Endodermal cell (in vitro differentiated cells): ENCODE results near the gene RAPGEF4. TPM values are rescaled to one million over a fixed set of nuclear protein-coding genes. Genes with fewer than 3 reads are reported as not detected.

Experiments
- DNase-seq: peaks from one replicate; pipeline ENCODE4 v3.0.0-alpha.2; 2017
- H3K27ac ChIP-seq: 2 replicates; pipeline ENCODE4 v1.5.1; 2013; ENCODE audit warnings: mild to moderate bottlenecking, low read depth, low read length, moderate library complexity
- H3K27me3 ChIP-seq: 2 replicates; pipeline ENCODE4 v1.6.1; 2013; ENCODE audit warnings: mild to moderate bottlenecking, low read length, moderate library complexity; ENCODE audit not compliant: insufficient read depth, control insufficient read depth, poor library complexity, severe bottlenecking
- H3K36me3 ChIP-seq: 2 replicates; pipeline ENCODE4 v1.7.0; 2013; ENCODE audit warnings: mild to moderate bottlenecking, low read length, moderate library complexity; ENCODE audit not compliant: control insufficient read depth, insufficient read depth
- H3K4me1 ChIP-seq: one replicate; pipeline ENCODE4 v1.7.0; 2013; ENCODE audit warnings: low read length; ENCODE audit not compliant: control insufficient read depth, insufficient read depth
- H3K4me3 ChIP-seq: 2 replicates; pipeline ENCODE4 v1.5.1; 2013; ENCODE audit warnings: mild to moderate bottlenecking, low read length, moderate library complexity
- H3K9ac ChIP-seq: 2 replicates; pipeline ENCODE4 v1.6.1; 2013; ENCODE audit warnings: mild to moderate bottlenecking, low read length, moderate library complexity; ENCODE audit not compliant: poor library complexity, severe bottlenecking; ENCODE audit errors: extremely low read depth
- H3K9me3 ChIP-seq: 2 replicates; pipeline ENCODE4 v1.6.1; 2013; ENCODE audit warnings: mild to moderate bottlenecking, low read length, moderate library complexity; ENCODE audit not compliant: control insufficient read depth
- H3K27ac Mint-ChIP-seq: 2 replicates; pipeline ENCODE4 v1.8.0; 2020; ENCODE audit warnings: mixed read lengths
- H3K27me3 Mint-ChIP-seq: 2 replicates; pipeline ENCODE4 v1.8.0; 2021; ENCODE audit warnings: mild to moderate bottlenecking, mixed read lengths; ENCODE audit not compliant: insufficient read depth
- H3K36me3 Mint-ChIP-seq: 2 replicates; pipeline ENCODE4 v1.8.0; 2020; ENCODE audit warnings: low read depth, mixed read lengths
- H3K4me1 Mint-ChIP-seq: 2 replicates; pipeline ENCODE4 v1.8.0; 2020; ENCODE audit warnings: mixed read lengths
- H3K4me3 Mint-ChIP-seq: 2 replicates; pipeline ENCODE4 v1.8.0; 2020; ENCODE audit warnings: mild to moderate bottlenecking, moderate library complexity, mixed read lengths
- H3K9me3 Mint-ChIP-seq: 2 replicates; pipeline ENCODE4 v1.8.0; 2020; ENCODE audit warnings: mild to moderate bottlenecking, mixed read lengths
- WGBS, 2 experiments: methylation state at CpG; one replicate each; pipeline versions ENCODE4 v1.1.5 to v1.1.7; 2013; ENCODE audit warnings: missing lambda C conversion rate in 2 of 2, mixed read lengths in 1 of 2; ENCODE audit not compliant: insufficient coverage in 1 of 2, insufficient read length in 1 of 2; 5-methylcytosine and 5-hydroxymethylcytosine counted together
- total RNA-seq, 2 donors: library from RNA; stranded (reverse); fragmentation: NEBNext Ultra II Directional in 1 of 2; extraction: Animal tissue kit (Norgen Biotek cat#: 25700) in 1 of 2; gene quantifications; 2 replicates in 1 of 2; 3 replicates in 1 of 2; pipeline ENCODE4 v1.2.1, GENCODE V29; 2021
- TF ChIP-seq, protein P1 (sequence below): fragments of 200-600 bp; sonication (generic); conservative IDR thresholded peaks from 2 replicates; pipeline ENCODE4 v1.5.0; 2021; ENCODE audit warnings: antibody characterized with exemption, mild to moderate bottlenecking

The RAPGEF4 gene
- total RNA-seq, 2 donors from 2014 or later: 0.77 to 0.88 TPM

DNA sequence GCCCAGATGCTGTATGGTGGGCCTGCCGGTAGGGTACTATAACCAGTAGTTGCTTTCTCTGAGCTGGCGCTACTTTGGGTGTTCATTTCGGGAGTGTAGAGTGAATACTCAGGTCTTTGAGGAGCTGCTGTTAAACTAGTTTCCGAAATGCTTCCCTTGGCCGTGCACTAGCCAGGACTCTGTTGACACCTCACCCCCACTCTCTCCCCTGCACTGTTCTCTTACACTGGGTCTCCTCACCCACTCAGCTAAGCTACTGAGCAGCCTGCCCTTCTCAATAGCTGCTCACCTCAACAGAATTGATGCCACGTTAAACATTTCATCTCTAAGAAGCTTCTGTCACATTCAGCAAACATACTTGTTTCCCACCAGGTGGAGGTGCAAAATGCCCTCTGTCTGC, 86.9 kb downstream of the RAPGEF4 start:
- TF ChIP-seq, protein P1, sequence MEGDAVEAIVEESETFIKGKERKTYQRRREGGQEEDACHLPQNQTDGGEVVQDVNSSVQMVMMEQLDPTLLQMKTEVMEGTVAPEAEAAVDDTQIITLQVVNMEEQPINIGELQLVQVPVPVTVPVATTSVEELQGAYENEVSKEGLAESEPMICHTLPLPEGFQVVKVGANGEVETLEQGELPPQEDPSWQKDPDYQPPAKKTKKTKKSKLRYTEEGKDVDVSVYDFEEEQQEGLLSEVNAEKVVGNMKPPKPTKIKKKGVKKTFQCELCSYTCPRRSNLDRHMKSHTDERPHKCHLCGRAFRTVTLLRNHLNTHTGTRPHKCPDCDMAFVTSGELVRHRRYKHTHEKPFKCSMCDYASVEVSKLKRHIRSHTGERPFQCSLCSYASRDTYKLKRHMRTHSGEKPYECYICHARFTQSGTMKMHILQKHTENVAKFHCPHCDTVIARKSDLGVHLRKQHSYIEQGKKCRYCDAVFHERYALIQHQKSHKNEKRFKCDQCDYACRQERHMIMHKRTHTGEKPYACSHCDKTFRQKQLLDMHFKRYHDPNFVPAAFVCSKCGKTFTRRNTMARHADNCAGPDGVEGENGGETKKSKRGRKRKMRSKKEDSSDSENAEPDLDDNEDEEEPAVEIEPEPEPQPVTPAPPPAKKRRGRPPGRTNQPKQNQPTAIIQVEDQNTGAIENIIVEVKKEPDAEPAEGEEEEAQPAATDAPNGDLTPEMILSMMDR: no peak
- Mint-ChIP-seq H3K27me3 (no peaks in the 10 kb centered on the region), H3K9me3 (no peaks in the 10 kb centered on the region), H3K36me3 (no peaks in the 10 kb centered on the region), H3K4me3 (no peak overlapping the region), H3K4me1 (no peaks in the 10 kb centered on the region), H3K27ac (no peak overlapping the region)
- H3K9ac ChIP-seq: no peak overlapping the region
- H3K4me3 ChIP-seq: no peak overlapping the region
- no peak overlapping the region for H3K27ac ChIP-seq
- H3K36me3 ChIP-seq: no peaks in the 10 kb centered on the region
- no peaks in the 10 kb centered on the region for H3K27me3 ChIP-seq
- no peak for DNase-seq
- no peaks in the 10 kb centered on the region for H3K4me1 ChIP-seq
- WGBS, 2 experiments: 91 to 96% methylated on average over 5 to 6 of the region's 6 CpGs
- H3K9me3 ChIP-seq: no peaks in the 10 kb centered on the region

DNA sequence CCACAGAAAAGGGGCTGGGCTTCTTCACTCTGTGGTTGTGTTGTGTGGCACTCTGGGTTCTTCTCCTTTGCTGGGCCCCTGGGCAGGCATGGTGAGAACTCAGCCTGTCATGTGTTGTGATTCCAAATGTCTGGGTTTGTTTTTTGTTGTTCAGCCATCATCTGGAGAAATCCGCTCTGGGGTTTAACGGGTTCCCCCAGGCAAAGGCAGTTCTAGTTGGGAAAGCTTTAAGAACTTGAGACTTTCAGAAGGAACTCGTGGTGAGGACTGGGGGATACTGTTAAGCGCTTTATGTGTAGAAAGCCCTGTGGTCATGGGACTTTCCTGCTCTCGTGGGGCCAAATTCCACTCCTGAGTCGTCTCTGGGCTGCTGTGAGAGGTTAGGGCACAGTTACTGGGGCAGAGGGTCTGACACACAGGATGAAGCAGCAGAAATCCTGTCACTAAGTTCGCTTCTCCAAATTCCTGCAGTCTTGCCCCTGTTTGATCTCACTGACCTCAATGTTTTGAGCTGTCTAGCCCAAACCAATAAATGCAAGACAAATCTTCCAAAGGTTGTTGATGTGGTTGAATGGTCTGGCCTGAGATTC, 87.7 kb downstream of the RAPGEF4 start:
- H3K36me3 ChIP-seq: no peaks in the 10 kb centered on the region
- no peak overlapping the region for H3K9ac ChIP-seq
- DNase-seq: no peak
- H3K27ac Mint-ChIP-seq: no peak overlapping the region
- H3K4me3 ChIP-seq: no peak overlapping the region
- H3K36me3 Mint-ChIP-seq: no peaks in the 10 kb centered on the region
- WGBS, 2 experiments: 89 to 98% methylated on average over 5 to 7 of the region's 7 CpGs
- H3K9me3 ChIP-seq: no peaks in the 10 kb centered on the region
- TF ChIP-seq, protein P1: no peak
- H3K27me3 Mint-ChIP-seq: no peaks in the 10 kb centered on the region
- H3K27me3 ChIP-seq: no peaks in the 10 kb centered on the region
- H3K9me3 Mint-ChIP-seq: no peaks in the 10 kb centered on the region
- H3K4me1 Mint-ChIP-seq: no peaks in the 10 kb centered on the region
- H3K4me3 Mint-ChIP-seq: no peak overlapping the region
- no peaks in the 10 kb centered on the region for H3K4me1 ChIP-seq
- no peak overlapping the region for H3K27ac ChIP-seq

DNA sequence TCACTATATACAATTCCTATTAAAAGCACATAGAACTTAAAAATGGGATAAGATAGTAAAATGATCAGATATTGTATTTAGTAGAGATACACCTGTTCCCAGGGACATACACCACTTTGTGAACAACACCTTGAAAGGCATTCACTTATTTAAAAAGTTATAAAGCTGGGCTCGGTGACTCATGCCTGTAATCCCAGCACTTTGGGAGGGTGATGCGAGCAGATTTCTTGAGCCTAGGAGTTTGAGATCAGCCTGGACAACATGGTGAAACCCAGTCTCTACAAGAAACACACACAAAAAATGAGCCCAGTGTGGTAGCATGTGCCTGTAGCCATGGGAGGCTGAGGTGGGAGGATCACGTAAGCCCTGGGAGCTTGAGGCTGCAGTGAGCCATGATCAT, 90.9 kb downstream of the RAPGEF4 start:
- H3K36me3 Mint-ChIP-seq: no peaks in the 10 kb centered on the region
- no peaks in the 10 kb centered on the region for H3K27me3 Mint-ChIP-seq
- no peak overlapping the region for H3K4me3 Mint-ChIP-seq
- H3K27ac Mint-ChIP-seq: no peak overlapping the region
- no peaks in the 10 kb centered on the region for H3K9me3 Mint-ChIP-seq
- Histone ChIP-seq H3K36me3 (no peaks in the 10 kb centered on the region), H3K4me3 (no peak overlapping the region), H3K27ac (no peak overlapping the region), H3K9ac (no peak overlapping the region), H3K4me1 (no peaks in the 10 kb centered on the region), H3K27me3 (no peaks in the 10 kb centered on the region), H3K9me3 (no peaks in the 10 kb centered on the region)
- TF ChIP-seq, protein P1: no peak
- no peak for DNase-seq
- H3K4me1 Mint-ChIP-seq: peaks cover 2% of the 10 kb centered on the region
- 95 to 100% methylated on average over 2 to 3 of the region's 3 CpGs for WGBS, 2 experiments
